DOHH2 (cell line): ENCODE measurements around the gene CSRNP2.
A peak's percentile ranks its signal among the peaks of the same experiment; 100 is the strongest.

ENCODE experiments used
- H3F3A ChIP-seq: fragments of 200-600 bp; sonication (generic), shearing (Covaris generic); 2 replicates; pipeline ENCODE4 v1.6.0; 2016; ENCODE audit warnings: antibody characterized with exemption, mild to moderate bottlenecking; ENCODE audit not compliant: control insufficient read depth, insufficient read depth
- H3K27ac ChIP-seq: fragments of 200-600 bp; sonication (generic); 2 replicates; pipeline ENCODE4 v1.5.1; 2014; ENCODE audit warnings: low read depth, mild to moderate bottlenecking, low read length, moderate library complexity
- H3K27me3 ChIP-seq: fragments of 200-600 bp; sonication (generic); 2 replicates; pipeline ENCODE4 v1.6.1; 2014; ENCODE audit warnings: mild to moderate bottlenecking, low read length, mixed read lengths; ENCODE audit not compliant: control insufficient read depth
- H3K36me3 ChIP-seq: fragments of 200-600 bp; sonication (generic); 2 replicates; pipeline ENCODE4 v1.6.1; 2014; ENCODE audit warnings: mild to moderate bottlenecking, low read length, moderate library complexity, mixed read lengths; ENCODE audit not compliant: control insufficient read depth
- H3K4me1 ChIP-seq: fragments of 200-600 bp; sonication (generic); 2 replicates; pipeline ENCODE4 v1.6.1; 2014; ENCODE audit warnings: mild to moderate bottlenecking, low read length, mixed read lengths; ENCODE audit not compliant: control insufficient read depth
- H3K4me2 ChIP-seq: fragments of 200-600 bp; sonication (generic); 2 replicates; pipeline ENCODE4 v1.6.0; 2014; ENCODE audit warnings: mild to moderate bottlenecking, low read length, moderate library complexity
- H3K4me3 ChIP-seq: fragments of 200-600 bp; sonication (generic); 2 replicates; pipeline ENCODE4 v1.5.1; 2014; ENCODE audit warnings: mild to moderate bottlenecking, low read length, mixed read lengths
- H3K79me2 ChIP-seq: fragments of 200-600 bp; sonication (generic); 2 replicates; pipeline ENCODE4 v1.6.1; 2014; ENCODE audit warnings: mild to moderate bottlenecking, low read length, mixed read lengths; ENCODE audit not compliant: control insufficient read depth
- H3K9me2 ChIP-seq: fragments of 200-600 bp; sonication (generic); replicated peaks from 2 replicates; pipeline ENCODE4 v1.6.1; 2014; ENCODE audit warnings: mild to moderate bottlenecking, low read length, mixed read lengths; ENCODE audit not compliant: control insufficient read depth
- H3K9me3 ChIP-seq: fragments of 200-600 bp; sonication (generic); 2 replicates; pipeline ENCODE4 v1.6.1; 2014; ENCODE audit warnings: antibody characterized with exemption, low read length, mixed read lengths; ENCODE audit not compliant: control insufficient read depth, insufficient read depth
- H4K20me1 ChIP-seq: fragments of 200-600 bp; sonication (generic); 2 replicates; pipeline ENCODE4 v1.6.0; 2014; ENCODE audit warnings: low read depth, mild to moderate bottlenecking, antibody characterized with exemption, low read length, moderate library complexity; ENCODE audit not compliant: control insufficient read depth, insufficient read depth
- EZH2phosphoT487 ChIP-seq: fragments of 200-600 bp; sonication (generic); IDR thresholded peaks from 2 replicates; pipeline ENCODE4 v1.6.1; 2017; ENCODE audit warnings: borderline replicate concordance, mild to moderate bottlenecking, antibody characterized with exemption, low read length, moderate library complexity, mixed read lengths
- TF ChIP-seq, protein P1 (sequence below): fragments of 200-600 bp; sonication (generic); IDR thresholded peaks from one replicate; pipeline ENCODE4 v1.5.1; 2014; ENCODE audit warnings: antibody characterized with exemption, mild to moderate bottlenecking, low read depth, low read length; ENCODE audit not compliant: poor library complexity, severe bottlenecking

The CSRNP2 gene

DNA sequence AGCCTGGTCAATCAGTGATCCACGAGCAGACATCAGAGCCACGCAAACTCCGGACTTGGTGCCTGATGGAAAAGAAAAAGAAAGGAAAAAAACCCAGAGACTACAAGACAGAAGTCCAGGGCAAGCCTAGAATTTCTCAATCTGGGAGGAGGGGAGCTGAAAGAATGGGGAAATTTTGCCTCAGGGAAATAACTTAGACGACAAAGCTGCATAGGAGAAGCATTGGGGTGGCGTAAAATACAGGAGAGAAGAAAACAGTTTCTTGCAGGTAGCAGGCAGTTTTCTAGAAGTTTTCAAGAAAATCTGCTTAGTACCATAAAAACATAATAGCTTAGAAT, 54.6 kb downstream of the CSRNP2 start:
- H3K4me3 ChIP-seq = no peak overlapping the region
- H3K9me2 ChIP-seq = no peaks in the 10 kb centered on the region
- H3K4me2 ChIP-seq = no peak overlapping the region
- no peaks in the 10 kb centered on the region for H4K20me1 ChIP-seq
- H3F3A ChIP-seq = peaks cover 5% of the 10 kb centered on the region
- H3K27ac ChIP-seq = no peak overlapping the region
- peaks cover 24% of the 10 kb centered on the region for H3K79me2 ChIP-seq
- H3K9me3 ChIP-seq = no peaks in the 10 kb centered on the region
- no peaks in the 10 kb centered on the region for H3K36me3 ChIP-seq
- peaks cover 5% of the 10 kb centered on the region; the same call in 1 of the 2 replicates for H3K27me3 ChIP-seq
- H3K4me1 ChIP-seq = peaks cover 27% of the 10 kb centered on the region
- no peak for TF ChIP-seq EZH2phosphoT487
- TF ChIP-seq, protein P1, sequence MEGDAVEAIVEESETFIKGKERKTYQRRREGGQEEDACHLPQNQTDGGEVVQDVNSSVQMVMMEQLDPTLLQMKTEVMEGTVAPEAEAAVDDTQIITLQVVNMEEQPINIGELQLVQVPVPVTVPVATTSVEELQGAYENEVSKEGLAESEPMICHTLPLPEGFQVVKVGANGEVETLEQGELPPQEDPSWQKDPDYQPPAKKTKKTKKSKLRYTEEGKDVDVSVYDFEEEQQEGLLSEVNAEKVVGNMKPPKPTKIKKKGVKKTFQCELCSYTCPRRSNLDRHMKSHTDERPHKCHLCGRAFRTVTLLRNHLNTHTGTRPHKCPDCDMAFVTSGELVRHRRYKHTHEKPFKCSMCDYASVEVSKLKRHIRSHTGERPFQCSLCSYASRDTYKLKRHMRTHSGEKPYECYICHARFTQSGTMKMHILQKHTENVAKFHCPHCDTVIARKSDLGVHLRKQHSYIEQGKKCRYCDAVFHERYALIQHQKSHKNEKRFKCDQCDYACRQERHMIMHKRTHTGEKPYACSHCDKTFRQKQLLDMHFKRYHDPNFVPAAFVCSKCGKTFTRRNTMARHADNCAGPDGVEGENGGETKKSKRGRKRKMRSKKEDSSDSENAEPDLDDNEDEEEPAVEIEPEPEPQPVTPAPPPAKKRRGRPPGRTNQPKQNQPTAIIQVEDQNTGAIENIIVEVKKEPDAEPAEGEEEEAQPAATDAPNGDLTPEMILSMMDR = no peak

DNA sequence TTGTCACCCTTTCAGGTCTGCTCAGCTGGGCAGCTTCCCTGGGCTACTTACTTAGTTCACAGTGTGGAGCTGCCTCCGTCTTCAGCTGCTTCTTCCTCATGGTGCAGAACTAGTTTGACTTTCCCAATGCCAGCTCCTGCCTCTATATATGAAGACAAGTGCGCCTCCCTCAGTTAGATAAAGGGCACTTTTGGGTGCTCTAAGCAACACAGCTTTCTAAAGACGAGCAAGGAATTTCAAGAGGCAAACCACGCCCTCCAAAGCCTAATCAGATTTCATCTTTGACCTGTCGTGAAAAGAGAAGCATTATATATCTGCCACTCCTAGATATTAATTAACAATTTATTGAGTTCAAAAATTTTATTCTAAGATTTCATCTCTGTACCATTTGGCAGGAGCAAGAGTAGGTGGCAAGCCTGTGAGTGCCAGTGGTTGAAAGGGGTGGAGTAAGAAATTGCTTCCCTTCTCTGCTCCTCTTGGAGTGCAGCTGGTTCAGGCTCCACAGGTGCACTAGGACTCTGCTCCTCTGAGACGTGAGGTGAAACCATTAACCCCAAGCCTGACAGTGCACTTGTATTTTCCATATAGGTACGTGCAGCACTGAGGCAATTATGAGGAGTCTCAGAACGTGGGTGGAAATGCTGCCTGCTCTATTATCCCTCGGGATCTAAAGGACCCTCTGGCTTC, 55.1 kb downstream of the CSRNP2 start:
- no peaks in the 10 kb centered on the region for H3K9me2 ChIP-seq
- H4K20me1 ChIP-seq = no peaks in the 10 kb centered on the region
- H3K79me2 ChIP-seq = peaks cover 29% of the 10 kb centered on the region
- no peaks in the 10 kb centered on the region for H3K9me3 ChIP-seq
- no peak for TF ChIP-seq EZH2phosphoT487
- TF ChIP-seq, protein P1 = peak; percentile 48
- no peak overlapping the region for H3K4me2 ChIP-seq
- H3F3A ChIP-seq = peaks cover 5% of the 10 kb centered on the region
- peaks cover 5% of the 10 kb centered on the region; the same call in 1 of the 2 replicates for H3K27me3 ChIP-seq
- H3K36me3 ChIP-seq = no peaks in the 10 kb centered on the region
- no peak overlapping the region for H3K4me3 ChIP-seq
- H3K4me1 ChIP-seq = peaks cover 27% of the 10 kb centered on the region
- H3K27ac ChIP-seq = no peak overlapping the region

DNA sequence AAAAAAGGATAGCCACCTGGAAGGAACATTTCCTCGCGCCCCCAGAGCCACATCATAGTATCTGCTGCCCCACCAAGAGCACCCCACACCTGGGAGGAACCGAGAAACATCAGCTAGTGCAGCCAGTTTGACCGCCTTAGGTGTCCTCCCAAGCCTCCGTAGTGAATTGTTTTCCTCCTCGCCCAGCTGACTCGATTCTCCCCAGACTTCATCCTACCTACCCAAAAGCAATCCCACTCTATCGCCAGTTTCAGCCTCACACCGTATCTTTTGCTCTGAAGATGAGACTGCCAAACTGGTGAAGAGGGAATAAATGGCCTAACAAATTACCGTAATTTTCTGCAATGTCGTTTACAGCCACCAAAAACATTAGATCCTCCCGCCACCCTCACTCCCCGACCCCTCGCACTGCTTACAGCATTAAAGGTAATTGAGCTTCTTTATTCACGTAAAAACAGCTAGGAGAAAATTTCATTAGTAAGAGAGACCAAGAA, 56.0 kb downstream of the CSRNP2 start:
- no peaks in the 10 kb centered on the region for H3K36me3 ChIP-seq
- H3K27ac ChIP-seq = no peak overlapping the region
- H3F3A ChIP-seq = peaks cover 5% of the 10 kb centered on the region
- H3K27me3 ChIP-seq = peaks cover 5% of the 10 kb centered on the region; the same call in 1 of the 2 replicates
- TF ChIP-seq, protein P1 = no peak
- TF ChIP-seq EZH2phosphoT487 = no peak
- peaks cover 27% of the 10 kb centered on the region for H3K4me1 ChIP-seq
- no peaks in the 10 kb centered on the region for H4K20me1 ChIP-seq
- no peaks in the 10 kb centered on the region for H3K9me3 ChIP-seq
- H3K79me2 ChIP-seq = peaks cover 37% of the 10 kb centered on the region
- no peak overlapping the region for H3K4me3 ChIP-seq
- H3K9me2 ChIP-seq = no peaks in the 10 kb centered on the region
- H3K4me2 ChIP-seq = no peak overlapping the region
